ENCODE results near the gene COLEC12.

The COLEC12 gene

DNA sequence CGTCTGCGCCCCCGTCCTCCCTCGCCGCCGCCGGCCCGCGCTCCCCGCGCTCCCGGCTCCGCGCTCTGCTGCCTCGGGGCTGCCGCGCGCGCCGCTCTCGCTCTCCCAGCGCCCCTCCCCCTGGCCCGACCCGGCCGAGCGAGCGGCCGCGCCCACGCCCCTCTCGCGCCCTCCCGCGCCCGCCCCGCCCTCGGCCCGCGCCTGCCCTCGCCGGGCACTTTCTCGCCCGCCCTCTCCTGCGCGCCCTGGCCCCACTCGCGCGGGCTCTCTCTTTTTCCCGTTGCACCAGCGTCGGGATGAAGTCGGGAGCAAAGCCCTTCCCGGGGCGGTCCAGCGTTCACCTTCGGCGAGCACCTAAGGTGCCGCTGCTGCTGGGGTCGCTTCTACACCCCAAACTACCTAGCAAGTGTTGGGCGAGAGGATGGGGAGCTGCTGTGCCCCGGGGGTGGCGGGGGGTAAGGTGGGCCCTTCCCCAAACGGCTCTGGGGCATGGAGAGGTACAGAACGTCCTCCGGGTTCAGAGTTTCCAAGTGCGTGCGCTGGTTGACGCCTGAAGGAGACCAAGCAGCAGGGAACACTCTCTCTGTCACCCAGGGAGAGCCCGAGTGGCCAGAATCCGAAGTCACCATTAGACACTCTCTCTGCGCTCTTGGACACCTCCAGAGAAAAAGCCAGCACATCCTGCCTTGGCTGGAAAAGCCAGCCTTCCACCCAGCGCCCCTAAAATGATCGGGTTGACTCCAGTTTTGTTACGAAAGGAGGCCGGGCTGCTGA is at the start of gene COLEC12:
TSS of gene COLEC12 (minus strand) at position 70 of the 774 bp plus-strand sequence. CDS start 187 bp downstream, outside the sequence.
- FAIRE-seq (no peak), DNase-seq (ENCODE audit: extremely low spot score, insufficient read length, low read depth) (no peak)

DNA sequence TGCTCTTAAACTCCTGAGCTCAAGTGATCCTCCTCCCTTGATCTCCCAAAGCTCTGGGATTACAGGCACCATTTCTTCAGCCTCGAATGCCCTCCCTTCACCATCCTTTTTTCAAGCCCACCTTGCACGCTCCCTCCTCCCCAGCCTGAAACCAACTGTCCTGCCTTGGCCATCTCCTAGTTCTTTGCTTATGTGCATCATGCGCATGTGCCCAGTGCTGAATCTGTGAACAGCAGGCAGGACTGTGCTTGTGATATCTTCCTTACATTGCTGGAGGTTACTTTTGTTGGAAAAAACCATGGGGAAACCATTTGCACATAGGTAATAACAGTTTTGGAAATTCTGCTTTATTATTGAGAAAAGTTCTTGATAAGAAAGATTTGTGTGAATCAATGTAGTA is 49.5 kb upstream of the COLEC12 start:
- FAIRE-seq (no peak), DNase-seq (ENCODE audit: extremely low spot score, insufficient read length, low read depth) (no peak)

DNA sequence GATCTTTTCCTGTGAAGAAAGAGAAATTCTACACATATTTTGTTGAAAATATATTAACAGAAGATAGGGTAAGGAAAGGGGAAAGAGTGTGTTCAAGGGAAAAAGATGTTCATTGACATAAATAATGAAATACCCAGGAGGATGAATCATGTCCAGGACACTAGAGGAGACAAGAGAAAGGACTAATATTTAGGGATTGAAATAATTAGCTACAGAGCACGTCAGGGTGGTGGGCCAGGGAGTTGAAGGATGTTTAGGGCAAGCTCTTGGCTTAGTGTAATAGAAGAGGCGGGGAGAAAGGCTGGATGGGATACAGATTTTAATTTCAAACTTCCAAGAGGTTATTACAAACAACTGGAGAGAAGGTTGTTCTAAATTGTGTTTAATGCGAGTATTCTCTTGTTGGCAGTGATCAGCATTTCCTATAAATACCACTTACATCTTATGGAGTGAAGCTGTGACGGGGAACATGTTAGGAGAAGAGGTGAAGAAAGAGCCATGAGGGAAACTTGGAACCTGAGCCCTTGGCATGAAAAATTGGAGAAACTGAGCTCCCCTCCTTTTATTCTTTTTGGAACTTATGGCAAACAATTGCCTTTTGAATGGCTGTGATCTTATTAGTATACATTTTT is 43.1 kb upstream of the COLEC12 start:
- no peak for DNase-seq (ENCODE audit: extremely low spot score, insufficient read length, low read depth)
- no peak for FAIRE-seq

DNA sequence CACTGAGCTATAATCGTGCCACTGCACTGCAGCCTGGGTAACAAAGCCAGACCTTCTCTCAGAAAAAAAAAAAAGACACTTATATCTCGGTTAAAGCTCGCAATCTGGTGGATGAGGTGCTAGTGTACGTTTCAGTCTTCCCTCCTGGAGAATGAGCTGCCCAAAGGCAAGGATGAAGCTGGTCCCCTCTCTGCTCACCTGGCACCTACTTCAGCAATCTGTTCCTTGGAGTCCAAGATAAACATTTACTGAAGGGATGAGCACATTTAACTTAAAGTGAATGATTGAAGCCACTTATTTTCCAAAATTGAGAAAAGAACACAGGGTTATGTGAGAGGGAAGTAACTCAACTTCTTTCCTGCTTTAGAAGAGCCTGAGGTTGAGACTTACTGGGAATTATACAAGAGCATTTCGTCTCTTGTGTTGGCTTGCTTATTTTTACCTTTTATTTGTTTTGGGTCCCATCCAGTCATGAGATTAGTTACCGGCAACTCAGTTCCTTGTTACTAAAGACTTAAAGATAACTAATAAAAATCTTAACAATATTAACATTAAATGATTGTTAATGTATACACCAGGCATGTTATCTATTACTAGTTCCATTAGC is 33.6 kb upstream of the COLEC12 start:
- FAIRE-seq (no peak), DNase-seq (ENCODE audit: extremely low spot score, insufficient read length, low read depth) (no peak)

DNA sequence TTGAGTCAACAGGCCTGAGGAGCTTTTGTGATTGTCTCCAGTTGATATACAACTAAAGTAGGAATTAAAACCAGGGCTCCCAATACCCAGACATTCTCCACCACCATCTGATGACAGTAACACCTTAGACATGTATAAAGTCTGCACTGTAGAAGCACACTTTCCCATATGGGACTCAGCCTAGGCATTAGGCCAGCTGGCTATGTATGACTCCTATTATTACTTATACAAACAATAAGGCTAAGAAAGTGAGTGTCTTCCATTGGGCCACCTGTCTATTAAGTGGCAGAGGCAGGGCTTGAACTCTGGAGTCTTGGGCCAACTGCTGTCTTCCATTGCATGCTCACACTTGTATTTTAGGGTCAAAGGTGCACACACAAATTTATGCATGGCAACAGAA is 32.1 kb upstream of the COLEC12 start:
- DNase-seq (ENCODE audit: extremely low spot score, insufficient read length, low read depth) (no peak), FAIRE-seq (no peak)

DNA sequence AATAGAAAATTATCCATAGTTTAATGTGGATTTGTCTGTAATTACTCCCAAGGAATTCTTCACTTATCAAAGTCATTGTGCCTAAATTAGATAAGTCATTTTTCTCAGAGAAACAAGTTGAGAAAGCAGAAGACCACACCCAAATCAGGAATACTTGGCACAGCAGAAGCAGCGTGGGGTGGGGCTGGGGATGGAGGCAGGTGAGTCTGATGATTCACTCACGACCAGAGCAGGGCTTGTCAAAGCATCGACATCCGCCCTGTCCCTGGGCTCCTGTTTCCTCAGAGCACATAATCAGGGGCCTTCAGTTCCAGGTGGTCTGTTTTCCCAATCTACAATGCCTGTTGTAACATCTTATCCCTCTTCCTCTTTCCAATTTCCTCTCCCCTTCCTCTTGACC is 31.5 kb upstream of the COLEC12 start:
- FAIRE-seq, result no peak
- DNase-seq (ENCODE audit: extremely low spot score, insufficient read length, low read depth), result no peak

DNA sequence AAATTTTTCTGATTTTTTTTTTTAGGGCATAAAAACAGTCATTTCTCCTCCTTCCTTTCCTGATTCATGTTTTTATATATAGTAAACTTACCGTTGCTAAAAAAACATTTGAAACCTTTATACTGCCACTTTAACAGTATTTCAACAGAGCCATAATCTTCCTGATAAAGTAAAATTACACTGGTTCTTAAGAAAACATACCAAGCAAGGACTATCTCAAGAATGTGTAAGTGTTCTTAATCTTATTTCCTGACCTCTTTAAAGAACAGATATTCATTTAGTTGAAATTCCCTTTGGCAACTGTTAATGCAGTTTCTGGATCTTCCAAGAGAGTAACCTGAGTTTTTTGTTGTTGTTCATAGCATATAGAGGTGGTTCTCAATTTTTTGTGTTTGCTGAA is 26.6 kb upstream of the COLEC12 start:
- FAIRE-seq, result no peak
- DNase-seq (ENCODE audit: extremely low spot score, insufficient read length, low read depth), result no peak

DNA sequence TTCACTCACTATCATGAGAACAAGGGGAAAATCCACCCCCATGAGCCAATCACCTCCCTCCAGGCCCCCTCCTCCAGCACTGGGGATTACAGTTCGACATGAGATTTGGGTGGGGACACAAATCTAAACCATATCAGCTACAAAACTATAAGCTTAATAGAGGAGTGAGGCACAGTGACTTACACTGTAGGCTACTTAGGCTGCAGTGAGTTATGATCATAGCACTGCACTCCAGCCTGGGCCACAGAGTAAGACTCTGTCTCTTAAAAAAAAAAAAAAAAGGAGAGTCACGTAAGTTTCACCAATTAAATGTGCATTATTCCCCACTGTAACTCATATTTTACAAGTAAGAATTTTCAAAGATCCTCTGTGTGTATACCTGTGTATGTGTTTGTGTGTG is 26.2 kb upstream of the COLEC12 start:
- FAIRE-seq (no peak), DNase-seq (ENCODE audit: extremely low spot score, insufficient read length, low read depth) (no peak)

DNA sequence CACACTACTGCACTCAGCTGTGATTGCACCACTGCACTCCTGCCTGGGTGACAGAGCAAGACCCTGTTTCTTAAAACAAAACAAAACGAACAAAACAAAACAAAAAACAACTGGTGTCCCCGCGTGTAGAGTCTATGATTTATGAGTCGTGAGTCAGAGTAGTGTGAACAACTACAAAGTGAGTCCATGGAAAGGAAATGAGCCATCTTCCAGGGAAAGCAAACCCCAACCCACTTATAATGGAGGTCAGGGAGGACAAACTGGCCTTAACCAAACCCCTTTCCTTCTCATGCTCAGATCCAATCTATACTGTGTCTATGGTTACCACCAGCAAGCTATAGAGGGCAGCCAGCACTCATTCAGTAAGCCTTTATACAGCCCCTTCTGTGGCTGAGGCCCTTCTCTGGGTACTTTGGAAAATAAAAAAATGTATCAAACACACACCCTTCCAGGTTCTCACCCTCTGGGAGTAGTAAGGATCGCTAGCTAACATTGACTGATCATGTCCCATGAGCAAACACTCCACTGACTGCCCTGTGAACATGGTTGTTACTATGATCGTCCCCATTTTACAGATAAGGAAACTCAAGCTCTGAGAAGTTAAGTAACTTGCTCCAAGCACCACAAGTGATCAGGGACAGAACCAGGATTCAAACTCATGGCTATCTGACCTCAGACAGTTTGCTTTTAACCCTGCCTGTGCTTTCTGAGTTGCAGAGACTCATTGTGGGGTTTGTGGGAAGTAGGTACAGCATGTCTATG is 24.7 kb upstream of the COLEC12 start:
- no peak for FAIRE-seq
- DNase-seq (ENCODE audit: extremely low spot score, insufficient read length, low read depth), result no peak

DNA sequence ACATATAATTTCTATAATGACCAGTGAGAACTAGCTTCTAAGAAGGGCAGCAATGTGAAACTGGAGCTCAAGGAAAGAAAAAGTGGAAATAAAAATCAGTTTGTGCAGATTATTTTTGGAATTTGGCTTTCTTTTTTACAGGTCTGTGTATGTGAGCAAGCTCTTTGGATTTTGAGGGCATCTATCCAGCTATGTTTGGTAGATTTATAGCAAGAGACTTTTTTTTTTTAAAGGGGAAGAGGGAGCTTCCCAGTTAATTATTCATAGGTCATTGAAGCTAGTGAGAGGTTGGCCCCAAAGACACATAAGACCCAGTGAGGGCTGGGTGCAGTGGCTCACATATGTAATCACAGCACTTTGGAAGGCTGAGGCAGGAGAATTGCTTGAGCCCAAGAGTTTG is 24.0 kb upstream of the COLEC12 start:
- peak; percentile 21 for FAIRE-seq
- no peak for DNase-seq (ENCODE audit: extremely low spot score, insufficient read length, low read depth)

DNA sequence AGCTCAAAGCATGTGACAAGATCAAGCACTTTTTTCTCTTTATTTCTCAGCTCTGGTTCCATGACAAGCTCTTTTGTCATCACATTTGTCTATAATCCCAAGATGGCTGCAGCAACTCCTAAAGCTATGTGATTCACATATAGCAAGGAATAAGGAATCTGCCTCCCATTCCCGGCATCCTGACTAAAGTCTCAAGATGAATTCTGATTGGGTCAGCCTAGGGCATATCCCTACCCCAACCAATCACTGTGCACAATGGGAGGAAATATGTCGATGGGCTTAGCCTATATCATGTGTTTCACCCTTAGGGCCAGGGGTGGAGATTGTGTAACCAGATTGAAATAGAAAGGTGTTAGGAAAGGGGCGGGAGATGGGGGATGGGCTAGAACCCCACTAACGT is 23.1 kb upstream of the COLEC12 start:
- FAIRE-seq (no peak), DNase-seq (ENCODE audit: extremely low spot score, insufficient read length, low read depth) (no peak)

DNA sequence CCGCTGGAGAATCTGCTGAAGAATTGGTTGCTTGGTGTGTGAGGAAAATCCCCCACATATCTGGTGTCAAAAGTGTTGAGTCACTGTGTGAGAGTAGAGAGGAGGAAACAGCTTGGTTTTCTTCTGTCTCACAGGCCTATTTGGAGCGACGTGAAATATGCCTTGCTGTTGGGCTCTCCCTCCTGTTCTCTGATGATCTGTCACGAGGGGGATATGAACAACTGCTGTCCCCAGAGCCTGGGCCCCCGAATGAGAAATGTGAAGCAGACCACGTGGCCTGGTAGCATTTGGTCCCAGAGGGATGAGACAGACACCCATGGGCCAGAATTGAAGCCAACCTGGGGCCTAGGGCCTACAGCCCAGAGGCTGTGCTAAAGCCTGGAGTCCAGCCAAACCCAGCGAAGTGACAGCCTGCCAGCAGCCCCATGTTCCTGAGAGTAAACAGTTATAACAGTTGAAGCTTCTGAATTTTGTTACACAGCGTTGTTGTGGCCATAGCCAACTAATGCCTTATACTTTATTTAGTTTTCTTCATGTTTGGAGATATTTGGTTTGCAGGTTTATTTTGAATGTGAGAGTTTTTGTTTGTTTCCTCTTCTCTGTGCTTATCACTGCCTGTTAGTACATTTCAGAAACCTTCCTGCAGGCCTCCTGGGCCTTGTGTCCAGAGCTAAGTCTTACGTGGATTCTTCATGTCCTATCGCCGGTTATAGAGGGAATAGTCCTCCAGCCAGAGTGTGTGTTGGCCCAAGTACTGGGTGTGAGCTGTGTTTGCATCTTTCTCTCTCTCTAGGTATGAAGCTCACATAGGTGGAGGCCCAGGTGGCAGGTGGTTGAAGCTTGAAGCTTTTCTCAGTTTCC is 18.7 kb upstream of the COLEC12 start:
- DNase-seq (ENCODE audit: extremely low spot score, insufficient read length, low read depth), result peak; percentile 18
- FAIRE-seq, result peak; percentile 76

DNA sequence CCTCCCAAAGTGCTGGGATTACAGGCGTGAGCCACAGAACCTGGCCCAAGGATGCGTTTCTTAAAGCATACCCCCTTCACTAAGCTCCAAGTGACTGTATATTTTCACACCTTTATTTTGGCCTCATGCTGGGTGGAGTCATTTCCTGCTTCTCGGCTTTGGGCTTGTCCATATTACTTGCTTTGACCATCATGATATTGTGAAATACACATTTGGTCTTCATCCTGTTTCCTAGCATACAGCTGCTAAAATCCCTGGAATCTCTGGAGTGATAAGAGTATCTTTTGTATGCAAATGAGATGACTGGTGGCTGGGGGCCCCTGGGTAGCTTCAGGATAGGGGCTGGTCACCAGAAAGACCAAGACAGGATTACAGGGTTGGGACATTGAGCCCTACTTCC is 17.6 kb upstream of the COLEC12 start:
- no peak for DNase-seq (ENCODE audit: extremely low spot score, insufficient read length, low read depth)
- no peak for FAIRE-seq

DNA sequence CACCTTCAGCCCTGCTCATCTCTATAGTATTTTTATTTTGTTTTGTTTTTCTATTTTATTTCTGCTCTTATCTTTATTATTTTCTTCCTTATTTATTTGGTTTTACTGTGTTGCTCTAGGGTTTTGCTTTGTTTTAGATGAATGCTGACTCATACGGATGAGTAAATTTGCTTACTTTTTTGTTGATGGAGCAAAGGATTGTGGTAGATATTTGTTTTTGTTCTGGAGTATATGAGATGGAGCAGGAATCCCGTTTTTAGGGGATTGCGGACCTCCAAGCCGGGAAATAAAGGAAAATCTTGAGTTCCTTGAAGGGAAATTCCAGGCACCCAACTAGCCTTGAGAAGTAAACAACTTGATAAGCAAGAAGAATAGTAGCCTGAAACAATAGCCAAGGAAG is 15.3 kb upstream of the COLEC12 start:
- no peak for DNase-seq (ENCODE audit: extremely low spot score, insufficient read length, low read depth)
- FAIRE-seq, result no peak

DNA sequence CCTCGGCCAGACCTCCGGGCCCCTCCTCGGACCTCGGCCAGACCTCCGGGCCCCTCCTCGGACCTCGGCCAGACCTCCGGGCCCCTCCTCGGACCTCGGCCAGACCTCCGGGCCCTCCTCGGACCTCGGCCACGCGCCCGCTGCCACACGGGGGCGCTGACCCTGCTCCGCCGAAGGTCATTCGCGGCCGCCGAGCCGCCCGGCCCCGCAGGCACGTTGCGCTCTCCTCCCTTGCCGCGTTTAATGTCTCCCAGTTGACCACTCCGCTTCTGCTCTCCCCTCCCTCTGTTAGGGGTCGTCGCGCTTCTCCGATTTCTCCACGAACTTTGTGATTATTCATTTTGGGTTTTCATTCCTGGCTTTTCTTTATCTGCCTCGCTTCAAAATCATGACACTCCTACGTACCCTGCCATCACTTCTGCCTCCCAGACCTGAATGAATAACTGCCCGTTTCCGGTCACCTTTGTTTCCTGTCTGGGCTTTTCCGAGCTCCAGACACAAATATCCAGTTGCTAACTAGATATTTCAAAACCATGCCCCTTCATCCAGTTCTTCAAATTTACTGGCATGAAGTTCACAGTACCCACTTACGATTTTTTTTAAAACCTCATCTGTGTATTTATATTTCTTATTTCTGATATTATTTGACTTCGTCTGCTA is 14.8 kb upstream of the COLEC12 start:
- FAIRE-seq, result no peak

DNA sequence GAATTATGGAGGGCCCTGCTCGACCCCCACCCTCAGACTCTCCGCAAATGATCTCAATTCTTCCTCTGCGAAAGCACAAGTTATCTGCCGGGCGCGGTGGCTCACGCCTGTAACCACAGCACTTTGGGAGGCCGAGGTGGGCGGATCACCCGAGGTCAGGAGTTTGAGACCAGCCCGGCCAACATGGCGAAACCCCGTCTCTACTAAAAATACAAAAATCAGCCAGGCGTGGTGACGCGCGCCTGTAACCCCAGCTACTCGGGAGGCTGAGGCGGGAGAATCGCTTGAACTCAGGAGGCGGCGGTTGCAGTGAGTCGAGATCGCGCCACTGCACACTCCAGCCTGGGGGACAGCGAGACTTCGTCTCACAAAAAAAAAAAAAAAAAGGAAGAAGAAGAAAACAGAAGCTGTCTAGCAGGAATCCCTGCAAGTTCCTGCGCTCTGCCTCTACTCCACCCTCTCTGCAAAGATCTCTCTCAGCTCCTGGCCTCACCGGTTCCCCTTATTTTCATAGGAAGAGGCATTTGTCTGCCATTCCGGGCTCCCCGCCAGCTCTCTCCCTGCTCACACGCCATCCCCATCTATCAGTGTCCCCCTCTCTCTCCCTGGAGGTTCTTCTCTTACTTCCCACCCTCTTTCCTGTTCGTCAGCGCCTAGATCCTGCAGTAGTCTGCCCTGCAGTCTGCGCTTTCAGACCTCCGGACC is 13.5 kb upstream of the COLEC12 start:
- DNase-seq (ENCODE audit: extremely low spot score, insufficient read length, low read depth), result no peak
- no peak for FAIRE-seq

More for the DNA sequence above, 14.8 kb upstream of the COLEC12 start:
- no peak for DNase-seq (ENCODE audit: extremely low spot score, insufficient read length, low read depth)

DNA sequence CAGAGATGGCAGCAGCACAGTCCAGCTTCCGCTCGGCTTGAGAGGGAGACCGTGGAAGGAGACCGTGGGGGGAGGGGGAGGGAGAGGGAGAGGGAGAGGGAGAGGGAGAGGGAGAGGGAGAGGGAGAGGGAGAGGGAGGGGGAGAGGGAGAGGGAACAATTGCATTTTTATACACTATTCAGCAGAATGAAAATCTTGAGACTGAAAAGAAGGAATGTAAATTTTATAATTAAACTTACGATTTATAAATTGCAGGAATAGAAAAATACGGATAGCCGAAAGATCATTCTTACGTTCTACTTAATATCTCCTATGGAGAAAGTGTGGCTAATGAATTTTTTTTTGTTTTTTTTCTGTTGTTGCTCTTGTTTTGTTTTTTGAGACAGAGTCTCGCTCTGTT is 12.5 kb upstream of the COLEC12 start:
- FAIRE-seq (no peak), DNase-seq (ENCODE audit: extremely low spot score, insufficient read length, low read depth) (no peak)

DNA sequence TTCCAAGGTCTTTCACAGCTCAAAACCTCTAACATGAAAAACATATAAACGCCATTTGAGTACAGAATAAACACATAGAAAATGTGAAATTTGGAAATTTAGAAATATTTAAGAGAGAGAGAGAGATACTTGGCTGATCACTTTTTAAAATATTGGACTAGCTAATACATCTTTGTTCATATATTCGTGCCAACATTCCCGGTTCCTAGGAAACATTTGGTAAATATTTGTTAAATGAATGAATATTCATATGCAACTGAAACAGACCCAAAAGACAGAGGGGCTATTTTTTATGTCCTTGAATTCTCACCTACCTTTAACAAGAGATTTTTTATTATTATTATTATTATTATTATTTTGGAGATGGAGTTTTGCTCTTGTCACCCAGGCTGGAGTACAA is 8.3 kb upstream of the COLEC12 start:
- no peak for FAIRE-seq

DNA sequence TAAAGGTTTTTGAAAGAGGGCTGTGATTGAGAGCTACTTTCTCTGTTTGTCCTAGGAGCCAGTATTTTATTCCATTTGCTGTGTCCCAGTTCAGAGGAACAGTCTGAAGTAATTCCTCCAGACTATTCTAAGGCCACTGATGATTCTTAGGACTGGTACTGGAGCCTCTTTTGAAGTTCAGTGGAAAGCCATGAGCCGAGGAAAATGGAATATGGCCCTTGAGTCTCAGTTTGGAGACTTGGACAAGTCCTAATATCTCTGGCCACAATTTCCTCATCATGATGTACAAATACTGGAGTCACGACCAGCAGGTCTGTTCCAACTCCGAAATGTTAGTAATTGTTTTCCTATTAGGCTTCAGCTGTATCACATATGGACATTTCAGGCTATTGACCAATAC is 7.1 kb upstream of the COLEC12 start:
- no peak for DNase-seq (ENCODE audit: extremely low spot score, insufficient read length, low read depth)
- no peak for FAIRE-seq

More for the DNA sequence above, 8.3 kb upstream of the COLEC12 start:
- DNase-seq (ENCODE audit: extremely low spot score, insufficient read length, low read depth), result no peak
